Esophagus muscularis mucosa (tissue), 4 donors: ENCODE data around the gene PHC2. TPM values are rescaled to one million over a fixed set of nuclear protein-coding genes. Genes with fewer than 3 reads are reported as not detected.

Experiments
- DNase-seq: peaks from one replicate; pipeline ENCODE4 v3.0.0-alpha.2; 2017; ENCODE audit errors: extremely low spot score
- H3K27ac ChIP-seq, 4 donors: fragments of 200-600 bp; sonication (generic); replicated peaks in 1 of 4; 1 replicate in 3 of 4; 2 replicates in 1 of 4; pipeline ENCODE4 v1.5.1; 2016 to 2019; ENCODE audit warnings: mild to moderate bottlenecking in 1 of 4
- H3K27me3 ChIP-seq, 4 donors: fragments of 200-600 bp; sonication (generic); one replicate each; pipeline versions ENCODE4 v1.5.1 to v1.6.0; 2016 to 2019
- H3K36me3 ChIP-seq, 4 donors: fragments of 200-600 bp; sonication (generic); one replicate each; pipeline ENCODE4 v1.5.1; 2016 to 2019
- H3K4me1 ChIP-seq, 4 donors: fragments of 200-600 bp; sonication (generic); one replicate each; pipeline ENCODE4 v1.5.1; 2016 to 2019
- H3K4me3 ChIP-seq, 4 donors: fragments of 200-600 bp; sonication (generic); 1 replicate in 2 of 4; 2 replicates in 2 of 4; pipeline ENCODE4 v1.5.1; 2016 to 2019; ENCODE audit warnings: mild to moderate bottlenecking in 4 of 4, moderate library complexity in 1 of 4
- H3K9me3 ChIP-seq, 4 donors: fragments of 200-600 bp; sonication (generic); 1 replicate in 3 of 4; 2 replicates in 1 of 4; pipeline ENCODE4 v1.5.1; 2016 to 2019
- EP300 ChIP-seq: sonication (generic); formaldehyde crosslinking; IDR thresholded peaks from one replicate; pipeline ENCODE4 v1.6.1; 2017; ENCODE audit warnings: antibody characterized with exemption
- POLR2A ChIP-seq: fragments of 450-650 bp; IDR thresholded peaks from one replicate; pipeline ENCODE4 v1.6.1; 2017; ENCODE audit warnings: antibody characterized with exemption, moderate library complexity, mild to moderate bottlenecking, low read depth
- POLR2AphosphoS5 ChIP-seq, 2 donors: sonication (generic); formaldehyde crosslinking; IDR thresholded peaks; one replicate each; pipeline ENCODE4 v1.6.1; 2017; ENCODE audit warnings: antibody characterized with exemption in 2 of 2
- WGBS: methylation state at CpG from one replicate; pipeline ENCODE4 v1.1.5; 2018; 5-methylcytosine and 5-hydroxymethylcytosine counted together
- intact Hi-C: fragments of 100-400 bp; cut with DNase I; formaldehyde crosslinking; loops from one replicate; pipeline ENCODE4 v1.15.1; 2023
- total RNA-seq, 4 donors: library from RNA; depleted of rRNA; stranded (reverse); fragments of >200 nt; gene quantifications; one replicate each; pipeline versions ENCODE4 v1.1.0 to v1.2.1, GENCODE V29; 2016
- TF ChIP-seq, protein P1 (sequence below), 3 experiments: fragments of 200-600 bp in 2 of 3; fragments of 450-650 bp in 1 of 3; sonication (generic) in 2 of 3; IDR thresholded peaks; one replicate each; pipeline ENCODE4 v1.5.1; 2017 to 2019; ENCODE audit warnings: antibody characterized with exemption in 3 of 3, mild to moderate bottlenecking in 2 of 3, moderate library complexity in 1 of 3

Gene PHC2
- total RNA-seq, 4 donors from 2014 or later: 104 to 274 (median 201) TPM

DNA sequence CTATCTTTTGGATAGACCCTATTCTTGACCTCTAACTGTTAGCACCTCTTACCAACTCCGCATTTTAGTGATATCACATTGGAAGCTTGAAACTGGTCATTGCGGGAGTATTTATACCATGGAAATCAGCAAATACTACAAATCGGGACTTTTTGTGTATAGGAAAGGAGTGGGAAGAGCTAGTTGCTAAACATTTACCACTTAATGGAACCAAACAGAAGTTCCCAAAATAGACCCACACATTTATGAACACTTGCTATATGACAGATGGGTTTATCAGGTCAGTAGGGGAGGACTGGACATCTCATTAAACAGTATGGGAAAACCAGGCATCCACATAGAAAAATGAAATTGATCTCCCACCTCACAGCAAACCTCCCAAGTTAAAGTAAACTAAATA lies 29.4 kb downstream of the PHC2 start:
- H3K36me3 ChIP-seq: no peaks in the 10 kb centered on the region
- intact Hi-C loops: no loop called here
- H3K27ac ChIP-seq: no peak overlapping the region
- no peak for TF ChIP-seq POLR2A
- TF ChIP-seq, protein P1, sequence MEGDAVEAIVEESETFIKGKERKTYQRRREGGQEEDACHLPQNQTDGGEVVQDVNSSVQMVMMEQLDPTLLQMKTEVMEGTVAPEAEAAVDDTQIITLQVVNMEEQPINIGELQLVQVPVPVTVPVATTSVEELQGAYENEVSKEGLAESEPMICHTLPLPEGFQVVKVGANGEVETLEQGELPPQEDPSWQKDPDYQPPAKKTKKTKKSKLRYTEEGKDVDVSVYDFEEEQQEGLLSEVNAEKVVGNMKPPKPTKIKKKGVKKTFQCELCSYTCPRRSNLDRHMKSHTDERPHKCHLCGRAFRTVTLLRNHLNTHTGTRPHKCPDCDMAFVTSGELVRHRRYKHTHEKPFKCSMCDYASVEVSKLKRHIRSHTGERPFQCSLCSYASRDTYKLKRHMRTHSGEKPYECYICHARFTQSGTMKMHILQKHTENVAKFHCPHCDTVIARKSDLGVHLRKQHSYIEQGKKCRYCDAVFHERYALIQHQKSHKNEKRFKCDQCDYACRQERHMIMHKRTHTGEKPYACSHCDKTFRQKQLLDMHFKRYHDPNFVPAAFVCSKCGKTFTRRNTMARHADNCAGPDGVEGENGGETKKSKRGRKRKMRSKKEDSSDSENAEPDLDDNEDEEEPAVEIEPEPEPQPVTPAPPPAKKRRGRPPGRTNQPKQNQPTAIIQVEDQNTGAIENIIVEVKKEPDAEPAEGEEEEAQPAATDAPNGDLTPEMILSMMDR (IDR thresholded peaks at IDR 0.05): no peak
- no peak for TF ChIP-seq EP300
- no peak for TF ChIP-seq POLR2AphosphoS5 (IDR thresholded peaks at IDR 0.05)
- H3K4me3 ChIP-seq: no peak overlapping the region
- no peak for DNase-seq
- 96% methylated on average over 3 of the region's 3 CpGs for WGBS
- H3K4me1 ChIP-seq: peaks cover 10 to 15% (median 15%) of the 10 kb centered on the region in 4 donors
- H3K27me3 ChIP-seq: no peaks in the 10 kb centered on the region
- H3K9me3 ChIP-seq: no peaks in the 10 kb centered on the region

DNA sequence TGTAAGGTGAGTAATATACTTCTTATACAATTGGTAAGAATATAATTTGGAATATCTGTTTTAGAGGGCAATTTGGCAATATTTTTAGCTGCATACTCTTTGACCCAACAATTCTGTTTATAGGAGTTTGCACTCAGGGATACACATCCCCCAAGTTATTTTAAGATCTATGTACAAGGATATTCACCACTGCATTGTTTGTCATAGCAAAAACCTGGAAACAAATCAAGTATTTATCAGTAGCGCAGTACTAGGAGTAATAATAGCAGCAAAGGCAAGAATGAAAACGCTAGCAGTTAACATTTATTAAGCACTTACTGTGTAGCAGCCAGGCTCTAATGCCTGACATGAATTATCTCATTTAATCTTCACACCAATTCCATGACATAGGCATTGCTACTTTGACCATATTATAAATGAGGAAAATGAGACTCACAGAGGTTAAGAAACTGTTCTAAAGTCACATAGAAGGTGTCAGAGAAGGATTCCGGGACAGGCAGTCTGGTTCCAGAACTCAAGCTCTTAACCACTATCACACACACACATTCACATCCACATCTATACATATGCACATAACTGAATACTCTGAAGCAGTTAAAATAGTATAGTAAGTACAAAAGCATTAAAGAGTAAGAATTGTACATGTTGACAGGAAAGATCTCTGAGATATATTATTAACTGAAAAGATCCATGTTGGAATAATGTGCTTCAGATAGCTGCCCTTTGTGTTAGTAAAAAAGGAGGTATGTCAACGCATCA lies 30.6 kb downstream of the PHC2 start:
- no peak for DNase-seq
- Histone ChIP-seq H3K4me1 (peaks cover 10 to 15% (median 15%) of the 10 kb centered on the region in 4 donors), H3K9me3 (no peaks in the 10 kb centered on the region), H3K27ac (no peak overlapping the region), H3K27me3 (no peaks in the 10 kb centered on the region), H3K4me3 (no peak overlapping the region), H3K36me3 (no peaks in the 10 kb centered on the region)
- intact Hi-C loops: no loop called here
- TF ChIP-seq EP300 (no peak), POLR2A (no peak), POLR2AphosphoS5 (IDR thresholded peaks at IDR 0.05) (no peak)
- TF ChIP-seq, protein P1 (IDR thresholded peaks at IDR 0.05): no peak
- WGBS: 66% methylated on average over 4 of the region's 4 CpGs

DNA sequence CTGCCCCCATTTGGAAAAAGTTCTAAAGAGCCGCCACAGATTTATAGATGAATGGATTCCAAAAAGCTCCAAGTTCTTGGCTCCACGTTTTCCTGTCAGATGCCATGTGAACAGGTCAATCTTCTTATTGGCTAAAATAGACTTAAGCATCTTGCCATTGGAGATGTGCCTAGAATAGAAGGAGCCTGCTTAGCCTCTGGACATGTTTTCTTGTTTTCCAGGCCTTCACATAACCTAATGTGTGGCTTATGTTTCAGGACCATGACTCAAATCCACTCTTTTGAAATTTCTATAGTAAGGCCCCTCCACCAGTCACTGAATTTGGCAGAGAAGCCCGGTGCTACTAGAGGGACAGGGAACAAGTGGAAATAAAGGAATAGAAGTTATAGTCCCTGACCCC lies 31.5 kb downstream of the PHC2 start:
- Histone ChIP-seq H3K36me3 (no peaks in the 10 kb centered on the region), H3K4me3 (no peak overlapping the region), H3K4me1 (peaks cover 10 to 19% (median 15%) of the 10 kb centered on the region in 4 donors), H3K9me3 (no peaks in the 10 kb centered on the region), H3K27me3 (no peaks in the 10 kb centered on the region), H3K27ac (no peak overlapping the region)
- intact Hi-C loops: no loop called here
- DNase-seq: no peak
- TF ChIP-seq POLR2AphosphoS5 (IDR thresholded peaks at IDR 0.05) (no peak), POLR2A (no peak), EP300 (no peak)
- TF ChIP-seq, protein P1 (IDR thresholded peaks at IDR 0.05): no peak
- 50% methylated on average over 3 of the region's 3 CpGs for WGBS

DNA sequence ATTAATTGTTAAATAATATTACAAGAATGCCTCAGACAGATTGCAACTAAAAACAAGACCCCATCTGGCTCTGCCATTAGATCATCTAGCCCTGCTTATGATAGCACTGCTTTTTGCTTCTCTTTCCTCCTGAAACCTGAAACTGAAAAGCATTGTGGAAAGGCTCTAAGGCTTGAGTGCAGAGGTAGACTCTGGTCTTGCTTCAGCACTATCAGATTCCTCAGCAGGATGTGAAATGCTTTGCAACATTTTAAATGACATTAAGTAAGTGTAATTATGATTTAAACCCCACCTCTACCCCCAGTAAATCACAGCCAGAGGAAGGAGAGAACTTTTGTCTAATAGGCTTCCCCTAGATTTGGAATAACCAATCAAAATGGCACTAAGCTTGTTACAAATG lies 32.9 kb downstream of the PHC2 start:
- Histone ChIP-seq H3K36me3 (no peaks in the 10 kb centered on the region), H3K27me3 (no peaks in the 10 kb centered on the region), H3K27ac (no peak overlapping the region), H3K4me1 (peaks cover 15 to 32% (median 20%) of the 10 kb centered on the region in 4 donors), H3K9me3 (no peaks in the 10 kb centered on the region), H3K4me3 (no peak overlapping the region)
- no peak for DNase-seq
- intact Hi-C loops: no loop called here
- TF ChIP-seq, protein P1 (IDR thresholded peaks at IDR 0.05): no peak
- TF ChIP-seq POLR2A (no peak), POLR2AphosphoS5 (IDR thresholded peaks at IDR 0.05) (no peak)

DNA sequence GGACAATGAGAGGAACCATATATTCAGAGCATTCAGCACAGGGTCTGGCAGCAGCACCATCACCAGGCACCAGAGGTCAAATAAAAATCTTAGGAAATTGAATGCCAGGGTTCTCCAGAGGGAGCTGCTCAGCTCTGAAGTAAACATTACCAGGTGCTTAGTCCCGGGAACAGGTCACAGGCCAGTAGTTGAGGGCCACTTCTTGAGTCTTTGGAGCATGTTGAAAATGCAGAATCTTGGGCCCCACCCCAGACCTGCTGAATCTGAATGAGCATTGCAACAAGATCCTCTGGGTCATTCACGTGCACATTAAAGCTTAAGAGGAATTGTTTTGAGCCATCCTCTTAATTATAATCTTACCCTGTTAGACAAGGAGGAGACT lies 33.8 kb downstream of the PHC2 start:
- TF ChIP-seq EP300 (no peak), POLR2A (no peak), POLR2AphosphoS5 (IDR thresholded peaks at IDR 0.05) (no peak)
- TF ChIP-seq, protein P1 (IDR thresholded peaks at IDR 0.05): no peak
- Histone ChIP-seq H3K9me3 (no peaks in the 10 kb centered on the region), H3K27me3 (no peaks in the 10 kb centered on the region), H3K4me1 (peaks cover 15 to 40% (median 29%) of the 10 kb centered on the region in 4 donors), H3K27ac (no peak overlapping the region), H3K36me3 (no peaks in the 10 kb centered on the region), H3K4me3 (no peak overlapping the region)
- 0% methylated on average over 1 of the region's 2 CpGs for WGBS
- intact Hi-C loops: no loop called here
- DNase-seq: peak; percentile 60
